Thyroid gland (tissue), 4 donors: ENCODE measurements around the gene HCFC1R1.

ENCODE experiments used
- CTCF ChIP-seq, 6 experiments: fragments of 200-600 bp in 3 of 6; fragments of 450-650 bp in 3 of 6; sonication (generic) in 3 of 6; IDR thresholded peaks; one replicate each; pipeline ENCODE4 v1.5.1; 2016 to 2019; ENCODE audit warnings: antibody characterized with exemption in 6 of 6, mild to moderate bottlenecking in 2 of 6, inconsistent platforms in 1 of 6, moderate library complexity in 1 of 6
- POLR2A ChIP-seq, 2 donors: fragments of 450-650 bp; IDR thresholded peaks; one replicate each; pipeline ENCODE4 v1.6.1; 2017; ENCODE audit warnings: antibody characterized with exemption in 2 of 2, mild to moderate bottlenecking in 2 of 2, moderate library complexity in 1 of 2

GRCh38 chr16:2992383-2993081 is 31.2 kb downstream of the HCFC1R1 start:
- TF ChIP-seq CTCF (IDR thresholded peaks at IDR 0.05) = no peak
- TF ChIP-seq POLR2A (IDR thresholded peaks at IDR 0.05) = no peak
